Central memory CD4-positive, alpha-beta T cell (primary cell): Measurements from ENCODE around the gene ZDHHC22.

Source experiments
- DNase-seq: peaks from one replicate; pipeline ENCODE4 v3.0.0; 2022

ZDHHC22 gene

DNA sequence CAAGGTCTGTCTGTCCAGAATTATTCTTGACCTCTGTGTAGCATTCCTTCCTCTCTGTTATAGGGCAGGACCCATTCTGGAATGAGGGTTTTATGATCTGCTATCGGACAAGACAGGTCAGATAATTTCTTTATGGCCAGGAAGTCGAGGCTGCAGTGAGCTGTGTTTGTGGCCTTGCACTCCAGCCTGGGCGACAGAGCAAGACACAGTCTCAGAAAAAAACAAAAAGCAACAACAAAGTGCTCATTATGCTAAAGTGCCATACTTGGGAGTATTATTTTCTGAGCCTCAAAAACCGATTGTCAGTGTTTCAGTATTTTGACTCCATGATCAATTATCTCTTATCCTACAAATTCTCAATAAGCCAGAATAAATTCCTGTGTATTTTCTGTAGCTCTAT, 39.4 kb downstream of the ZDHHC22 start:
- no peak for DNase-seq

DNA sequence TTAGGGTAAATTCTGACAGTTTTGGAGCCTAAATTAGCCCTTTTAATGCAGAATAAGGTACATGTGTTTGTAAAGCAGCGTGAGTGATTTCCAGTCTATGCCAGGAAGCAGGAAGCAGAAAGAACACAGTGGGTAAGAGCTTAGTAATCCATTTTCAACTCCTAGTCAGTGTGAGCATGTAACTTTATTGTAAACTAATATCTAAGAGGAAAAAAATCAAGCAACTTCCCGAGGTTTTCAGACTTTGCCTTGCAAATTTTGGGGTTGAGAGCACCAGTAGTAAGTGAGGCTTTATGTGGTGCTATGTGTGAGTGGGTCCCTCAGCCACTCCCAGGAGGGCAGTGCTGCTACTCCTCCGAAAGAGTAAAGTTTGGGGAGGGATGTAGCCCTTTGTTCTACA, 40.6 kb downstream of the ZDHHC22 start:
- DNase-seq, result no peak

- no peak for DNase-seq
Measured at GRCh38 chr14:77099425-77100167, 42.0 kb downstream of the ZDHHC22 start.

GRCh38 chr14:77098529-77099353, 42.9 kb downstream of the ZDHHC22 start:
- no peak for DNase-seq

GRCh38 chr14:77097700-77098528, 43.7 kb downstream of the ZDHHC22 start, which contains the start of gene CIPC:
CIPC (plus strand) TSS chr14:77098258; CDS start chr14:77105709, 7,451 bp downstream.
- DNase-seq, result peak; percentile 98

GRCh38 chr14:77097006-77097699, 44.4 kb downstream of the ZDHHC22 start:
- no peak for DNase-seq

GRCh38 chr14:77094672-77095284, 46.8 kb downstream of the ZDHHC22 start:
- DNase-seq, result peak; percentile 65

DNA sequence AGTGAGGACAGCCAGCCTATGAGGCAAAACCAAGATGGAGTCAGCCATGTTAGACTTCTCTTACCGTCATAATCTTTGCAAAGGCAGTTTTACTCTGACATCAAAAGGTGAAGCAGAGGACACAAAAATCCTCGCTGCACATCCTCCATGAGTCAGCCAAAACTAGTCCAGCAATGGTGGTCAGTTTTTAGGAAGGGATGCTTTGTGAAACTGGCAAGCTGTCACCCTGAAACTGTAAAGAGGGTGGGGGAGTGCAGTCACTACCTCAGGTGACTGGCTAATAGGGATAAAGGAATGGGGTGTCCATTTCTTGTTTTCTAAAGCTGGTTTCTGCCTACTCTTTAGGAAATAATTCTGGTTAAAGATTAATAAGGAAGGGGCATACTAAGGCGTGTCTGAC, 48.9 kb downstream of the ZDHHC22 start:
- DNase-seq, result no peak

- no peak for DNase-seq
Measured at GRCh38 chr14:77091518-77091917, 50.1 kb downstream of the ZDHHC22 start.

GRCh38 chr14:77088645-77089044, 52.9 kb downstream of the ZDHHC22 start:
- no peak for DNase-seq

DNA sequence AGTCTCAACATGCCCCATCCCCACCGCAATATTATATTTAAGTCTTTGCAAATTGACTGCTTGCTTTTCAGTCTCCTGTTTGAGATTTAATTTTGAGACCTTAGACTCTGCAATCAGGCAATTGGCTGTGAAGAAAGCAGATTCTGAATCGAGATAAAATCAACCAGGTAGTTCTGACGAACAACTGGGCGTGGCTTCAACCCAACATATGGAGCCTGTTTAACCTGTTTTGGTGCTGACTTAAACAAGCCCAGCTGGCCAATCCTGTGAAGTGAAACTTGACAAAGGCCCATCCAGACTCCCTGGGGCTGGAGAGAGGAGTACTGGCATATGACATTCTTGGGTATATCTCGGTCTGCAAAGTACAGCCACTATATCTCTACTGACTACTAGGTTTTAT, 53.4 kb downstream of the ZDHHC22 start:
- DNase-seq, result no peak

DNA sequence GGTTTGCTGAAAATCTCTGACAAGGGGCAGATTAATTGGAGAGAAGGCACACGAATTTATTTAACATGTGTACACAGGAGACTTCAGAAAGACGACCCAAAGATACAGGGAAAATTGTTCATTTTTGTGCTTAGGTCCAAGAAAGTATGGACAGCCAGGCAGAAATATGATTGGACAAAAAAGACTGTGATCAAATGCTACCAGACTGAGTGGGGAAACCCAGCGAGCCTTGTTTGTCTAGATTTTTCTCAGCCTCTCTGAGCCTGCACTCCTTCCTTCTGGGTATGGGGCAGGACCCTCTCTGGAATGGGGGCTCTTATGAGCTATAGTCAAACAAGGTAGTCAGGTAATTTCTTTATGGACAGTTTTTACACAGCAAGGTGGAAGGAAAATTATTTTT, 54.0 kb downstream of the ZDHHC22 start:
- no peak for DNase-seq

- no peak for DNase-seq
Measured at GRCh38 chr14:77086951-77087350, 54.6 kb downstream of the ZDHHC22 start.

- peak; percentile 42 for DNase-seq
Measured at GRCh38 chr14:77086017-77086727, 55.4 kb downstream of the ZDHHC22 start.

DNA sequence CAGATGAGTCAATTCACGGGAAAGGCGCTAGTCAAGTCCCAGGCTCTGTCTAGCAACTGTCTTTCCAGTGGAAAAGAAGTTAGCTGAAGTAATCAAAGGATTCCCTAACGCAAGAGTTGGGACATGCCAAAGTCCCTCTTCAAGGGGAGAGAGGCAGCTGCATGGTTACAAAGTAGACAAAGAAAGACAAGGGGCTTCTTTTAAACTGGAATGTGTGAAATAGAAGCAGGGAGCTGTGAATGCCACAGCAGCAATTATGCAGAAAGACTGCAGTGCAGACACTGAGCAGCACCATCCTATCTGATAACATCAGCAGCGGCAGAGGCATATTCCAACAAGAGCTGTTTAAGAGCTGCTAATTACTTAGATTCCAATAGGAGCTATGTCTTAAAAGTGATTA, 56.1 kb downstream of the ZDHHC22 start:
- DNase-seq, result no peak

DNA sequence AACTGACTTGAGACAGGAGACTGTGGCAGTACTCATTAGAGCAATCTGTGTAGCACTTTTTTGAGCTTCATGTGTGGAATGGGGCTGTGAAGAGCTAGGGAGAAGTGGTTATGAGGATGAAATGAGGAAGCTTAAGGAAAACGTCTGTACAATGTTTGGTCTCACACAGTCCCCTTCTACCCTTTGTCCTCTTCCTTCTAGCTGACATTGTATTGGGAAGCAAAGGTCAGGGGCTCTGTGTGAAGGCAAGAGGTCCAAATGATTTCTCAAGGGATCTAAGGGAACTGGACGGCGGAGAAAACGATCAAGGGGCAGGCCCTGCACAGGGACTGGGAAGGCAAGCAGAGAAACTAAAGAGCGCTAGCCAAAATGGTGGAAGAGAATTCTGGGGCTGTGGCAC, 56.6 kb downstream of the ZDHHC22 start:
- DNase-seq, result no peak

DNA sequence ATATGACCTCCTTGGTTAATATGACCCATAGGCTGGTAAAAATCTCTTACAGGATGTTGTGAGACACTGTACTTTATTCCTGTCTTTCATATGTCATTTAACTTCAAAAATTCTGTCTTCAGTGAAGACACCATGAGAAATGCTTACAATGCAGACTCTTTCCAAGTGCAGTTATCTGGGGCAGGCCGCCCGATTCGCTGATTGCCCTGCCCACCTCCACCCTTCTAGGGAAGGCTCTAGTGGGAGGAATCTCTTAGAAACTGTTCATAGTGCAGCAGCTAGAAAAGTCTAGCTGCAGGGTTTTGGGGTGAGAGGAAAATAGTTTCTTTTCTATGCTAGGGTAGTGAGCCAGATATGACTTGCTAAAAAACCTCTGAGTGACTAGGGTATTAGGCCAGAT, 58.5 kb downstream of the ZDHHC22 start:
- DNase-seq, result no peak

- DNase-seq, result no peak
Measured at GRCh38 chr14:77082356-77082755, 59.2 kb downstream of the ZDHHC22 start.
